Thyroid gland (tissue), 4 donors: ENCODE results near the gene SIRT4.

ENCODE experiments used
- CTCF ChIP-seq, 6 experiments: fragments of 200-600 bp in 3 of 6; fragments of 450-650 bp in 3 of 6; sonication (generic) in 3 of 6; IDR thresholded peaks; one replicate each; pipeline ENCODE4 v1.5.1; 2016 to 2019; ENCODE audit warnings: antibody characterized with exemption in 6 of 6, mild to moderate bottlenecking in 2 of 6, inconsistent platforms in 1 of 6, moderate library complexity in 1 of 6
- POLR2A ChIP-seq, 2 donors: fragments of 450-650 bp; IDR thresholded peaks; one replicate each; pipeline ENCODE4 v1.6.1; 2017; ENCODE audit warnings: antibody characterized with exemption in 2 of 2, mild to moderate bottlenecking in 2 of 2, moderate library complexity in 1 of 2

- TF ChIP-seq POLR2A (IDR thresholded peaks at IDR 0.05) = no peak
- no peak for TF ChIP-seq CTCF (IDR thresholded peaks at IDR 0.05)
These were observed 51.6 kb downstream of the SIRT4 start for GRCh38 chr12:120353556-120354317.
